Mesendoderm (in vitro differentiated cells): ENCODE results near the gene STX18.

Experiments
- DNase-seq: peaks from one replicate; pipeline ENCODE4 v3.0.0; 2013
- H2AK5ac ChIP-seq: 2 replicates; pipeline ENCODE4 v1.6.1; 2013; ENCODE audit warnings: low read length, inconsistent platforms
- H2BK120ac ChIP-seq: 2 replicates; pipeline ENCODE4 v1.6.1; 2013; ENCODE audit warnings: low read depth, mild to moderate bottlenecking, low read length, moderate library complexity, mixed read lengths
- H2BK15ac ChIP-seq: replicated peaks from 2 replicates; pipeline ENCODE4 v1.6.1; 2013; ENCODE audit warnings: low read depth, mild to moderate bottlenecking, moderate library complexity
- H2BK5ac ChIP-seq: 2 replicates; pipeline ENCODE4 v1.6.1; 2013; ENCODE audit warnings: low read length, inconsistent platforms
- H3K18ac ChIP-seq: 2 replicates; pipeline ENCODE4 v1.6.1; 2013; ENCODE audit warnings: mild to moderate bottlenecking, low read length, mixed read lengths
- H3K23ac ChIP-seq: one replicate; pipeline ENCODE4 v1.6.1; 2013; ENCODE audit warnings: low read length
- H3K27ac ChIP-seq: 2 replicates; pipeline ENCODE4 v1.5.1; 2013; ENCODE audit warnings: low read depth, mild to moderate bottlenecking, inconsistent platforms, low read length, moderate library complexity
- H3K27me3 ChIP-seq: 2 replicates; pipeline ENCODE4 v1.6.1; 2013; ENCODE audit warnings: low read length, control low read depth, mild to moderate bottlenecking, inconsistent platforms; ENCODE audit not compliant: insufficient read depth, poor library complexity
- H3K36me3 ChIP-seq: 2 replicates; pipeline ENCODE4 v1.6.1; 2013; ENCODE audit warnings: low read length, inconsistent platforms; ENCODE audit not compliant: control insufficient read depth, insufficient read depth
- H3K4ac ChIP-seq: one replicate; pipeline ENCODE4 v1.6.1; 2013; ENCODE audit warnings: low read depth, mild to moderate bottlenecking, low read length, moderate library complexity
- H3K4me1 ChIP-seq: 2 replicates; pipeline ENCODE4 v1.6.1; 2013; ENCODE audit warnings: low read depth, low read length, inconsistent platforms; ENCODE audit not compliant: control insufficient read depth
- H3K4me2 ChIP-seq: 2 replicates; pipeline ENCODE4 v1.6.1; 2013; ENCODE audit warnings: low read length
- H3K4me3 ChIP-seq: 2 replicates; pipeline ENCODE4 v1.5.1; 2013; ENCODE audit warnings: mild to moderate bottlenecking, low read length
- H3K56ac ChIP-seq: one replicate; pipeline ENCODE4 v1.6.1; 2013; ENCODE audit warnings: low read length
- H3K79me1 ChIP-seq: 2 replicates; pipeline ENCODE4 v1.6.1; 2013; ENCODE audit warnings: low read length, inconsistent platforms
- H3K79me2 ChIP-seq: 2 replicates; pipeline ENCODE4 v1.6.1; 2013; ENCODE audit warnings: mild to moderate bottlenecking, low read length; ENCODE audit not compliant: control insufficient read depth, insufficient read depth
- H3K9ac ChIP-seq: 2 replicates; pipeline ENCODE4 v1.6.1; 2013; ENCODE audit warnings: low read length, inconsistent platforms
- H4K5ac ChIP-seq: one replicate; pipeline ENCODE4 v1.6.1; 2013; ENCODE audit warnings: low read length
- H4K8ac ChIP-seq: one replicate; pipeline ENCODE4 v1.6.1; 2013; ENCODE audit warnings: low read depth, mild to moderate bottlenecking, control low read depth, low read length, moderate library complexity
- WGBS: extraction: QIAGEN DNeasy Blood & Tissue Kit; methylation state at CpG from one replicate; pipeline ENCODE4 v1.1.7; 2013; ENCODE audit warnings: low lambda C conversion rate, missing lambda C conversion rate; ENCODE audit not compliant: insufficient coverage; ENCODE audit errors: extremely low coverage; 5-methylcytosine and 5-hydroxymethylcytosine counted together

The STX18 gene

DNA sequence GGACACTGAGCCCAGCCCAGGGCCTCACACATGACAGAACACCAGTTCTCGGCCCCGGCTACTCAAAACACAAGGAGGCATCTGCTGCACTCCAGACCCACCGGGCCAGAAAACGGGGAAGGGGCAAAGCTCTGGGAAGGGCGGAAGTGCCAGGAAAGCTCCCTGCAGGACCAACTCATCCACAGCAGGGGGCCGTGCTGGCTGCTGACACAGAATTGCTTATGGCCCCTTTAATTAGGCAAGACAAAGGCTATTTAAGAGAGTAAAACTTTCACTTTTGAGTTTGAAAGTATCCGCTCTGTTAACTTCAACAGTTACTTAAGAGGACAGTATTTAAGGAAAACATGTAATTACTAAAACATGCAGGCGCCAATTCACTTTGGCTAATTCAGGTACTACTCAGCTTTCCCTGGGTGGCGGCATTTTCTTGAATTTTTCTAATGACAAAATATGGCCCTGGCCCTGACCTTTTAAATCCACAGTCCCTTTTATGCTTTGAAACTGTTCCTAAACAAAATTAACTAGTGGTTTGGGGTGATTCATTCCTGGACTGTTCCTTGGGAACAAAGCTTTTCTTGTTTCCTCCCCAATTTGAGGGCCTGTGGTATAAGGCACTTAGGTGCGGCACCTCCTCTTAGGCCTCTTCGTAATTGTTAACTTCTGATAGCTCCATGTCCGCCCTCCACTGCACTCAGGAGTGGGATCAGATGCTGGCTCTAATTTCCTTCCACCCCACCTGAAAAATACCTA, 114.6 kb downstream of the STX18 start:
- Histone ChIP-seq H3K36me3 (no peaks in the 10 kb centered on the region), H2AK5ac (no peak overlapping the region), H3K4me1 (peaks cover 7% of the 10 kb centered on the region), H3K4me2 (no peak overlapping the region), H3K27ac (no peak overlapping the region), H3K23ac (no peak overlapping the region), H3K79me2 (no peaks in the 10 kb centered on the region), H4K8ac (no peak overlapping the region), H3K56ac (no peak overlapping the region), H3K9ac (no peak overlapping the region), H2BK5ac (no peak overlapping the region), H2BK120ac (no peak overlapping the region), H4K5ac (no peak overlapping the region), H3K18ac (no peak overlapping the region), H3K27me3 (no peaks in the 10 kb centered on the region), H3K4ac (no peak overlapping the region), H2BK15ac (no peak overlapping the region), H3K79me1 (no peaks in the 10 kb centered on the region), H3K4me3 (no peak overlapping the region)
- peak; percentile 71 for DNase-seq
- no CpG with 5 or more reads among the region's 12 CpGs for WGBS

DNA sequence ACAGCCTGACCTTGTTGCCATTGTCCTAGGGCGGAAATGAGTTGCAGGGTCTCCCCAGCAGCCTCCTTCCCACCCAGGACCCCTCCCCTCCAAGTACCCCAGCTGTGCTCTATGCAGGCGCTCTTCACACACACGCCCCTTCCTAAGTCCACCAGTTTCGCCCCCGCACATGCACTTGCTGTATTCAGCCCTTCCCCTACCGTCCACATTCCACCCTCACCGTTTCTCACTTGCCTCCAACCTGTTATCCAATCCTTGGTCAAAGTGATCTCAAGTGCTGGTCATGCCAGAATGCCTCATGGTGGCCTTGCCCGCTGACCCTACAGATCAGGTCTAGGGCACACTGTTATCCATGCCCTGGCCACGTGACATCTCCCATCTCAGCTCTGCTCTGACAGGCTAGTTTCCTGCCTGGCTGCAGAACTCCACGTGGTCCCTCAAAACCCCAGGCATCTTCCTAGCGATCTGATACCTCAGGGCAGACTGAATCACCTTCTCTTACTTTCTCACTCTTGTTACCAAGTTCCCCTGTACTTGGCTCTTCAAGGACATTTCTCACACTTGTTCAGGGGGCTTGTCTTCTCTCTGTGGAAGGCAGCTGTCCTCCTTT, 115.2 kb downstream of the STX18 start:
- no peak overlapping the region for H2AK5ac ChIP-seq
- no peaks in the 10 kb centered on the region for H3K79me2 ChIP-seq
- no peak overlapping the region for H4K5ac ChIP-seq
- no peaks in the 10 kb centered on the region for H3K79me1 ChIP-seq
- no peak overlapping the region for H2BK15ac ChIP-seq
- H3K36me3 ChIP-seq = no peaks in the 10 kb centered on the region
- H3K27me3 ChIP-seq = no peaks in the 10 kb centered on the region
- H4K8ac ChIP-seq = no peak overlapping the region
- peak; percentile 36 for DNase-seq
- no peak overlapping the region for H3K4ac ChIP-seq
- H3K4me1 ChIP-seq = peaks cover 7% of the 10 kb centered on the region
- no peak overlapping the region for H3K18ac ChIP-seq
- no peak overlapping the region for H3K27ac ChIP-seq
- WGBS = no CpG with 5 or more reads among the region's 11 CpGs
- H3K9ac ChIP-seq = no peak overlapping the region
- H3K23ac ChIP-seq = no peak overlapping the region
- no peak overlapping the region for H2BK120ac ChIP-seq
- H3K4me2 ChIP-seq = no peak overlapping the region
- H3K4me3 ChIP-seq = no peak overlapping the region
- H2BK5ac ChIP-seq = no peak overlapping the region
- H3K56ac ChIP-seq = no peak overlapping the region

DNA sequence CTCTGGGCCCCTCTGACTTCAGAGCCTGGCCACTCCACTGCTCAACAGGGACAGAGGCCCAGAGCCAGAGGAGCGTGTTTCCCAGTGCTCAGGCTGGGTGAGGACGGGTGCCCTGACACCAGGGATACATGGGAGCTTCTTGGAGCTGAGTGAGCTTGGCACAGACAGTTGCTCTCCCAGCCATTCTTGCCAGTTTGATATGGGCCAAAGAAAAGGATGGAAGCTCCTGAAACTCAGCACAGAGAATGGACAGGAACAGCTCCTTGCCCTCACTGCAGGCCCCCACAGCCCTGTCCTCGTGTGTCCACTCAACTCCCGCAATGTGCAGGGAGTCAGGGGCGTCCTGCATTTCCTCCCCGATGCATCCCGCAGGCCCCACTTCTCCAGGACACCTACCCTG, 116.2 kb downstream of the STX18 start:
- Histone ChIP-seq H3K4me1 (peaks cover 7% of the 10 kb centered on the region), H3K9ac (no peak overlapping the region), H3K79me2 (no peaks in the 10 kb centered on the region), H3K56ac (no peak overlapping the region), H3K27me3 (no peaks in the 10 kb centered on the region), H3K4me2 (no peak overlapping the region), H2BK120ac (no peak overlapping the region), H2AK5ac (no peak overlapping the region), H4K8ac (no peak overlapping the region), H2BK15ac (no peak overlapping the region), H3K4me3 (no peak overlapping the region), H3K79me1 (no peaks in the 10 kb centered on the region), H3K4ac (no peak overlapping the region), H3K36me3 (no peaks in the 10 kb centered on the region), H4K5ac (no peak overlapping the region), H3K27ac (no peak overlapping the region), H2BK5ac (no peak overlapping the region), H3K18ac (no peak overlapping the region), H3K23ac (no peak overlapping the region)
- no peak for DNase-seq
- no CpG with 5 or more reads among the region's 7 CpGs for WGBS

DNA sequence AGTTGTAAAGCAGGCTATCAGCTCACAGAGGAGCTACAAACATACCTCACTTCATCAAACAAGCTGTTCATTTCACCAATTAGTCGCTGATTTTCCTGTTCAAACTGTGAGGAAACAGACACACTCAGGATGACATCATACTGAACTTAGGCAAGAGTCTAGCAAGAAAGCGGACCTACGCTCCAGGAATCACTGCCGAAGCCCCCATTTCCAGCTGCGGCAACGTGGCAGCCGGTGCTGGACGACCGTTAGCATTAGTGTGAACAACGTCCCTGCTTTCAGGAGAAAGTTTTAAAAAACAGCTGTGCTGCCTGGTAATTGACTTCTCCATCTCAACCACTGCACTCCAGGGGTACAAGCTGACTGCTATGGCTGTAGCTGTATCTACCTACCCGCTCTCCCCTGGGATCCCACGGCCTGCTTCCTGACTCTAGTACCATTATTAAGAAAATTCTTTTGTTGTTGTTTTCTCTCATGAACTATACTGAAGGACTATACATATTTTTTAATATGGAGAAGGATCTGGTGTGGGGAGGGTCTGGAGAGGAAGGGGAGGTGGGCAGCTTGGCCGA, 116.6 kb downstream of the STX18 start:
- no CpG with 5 or more reads among the region's 13 CpGs for WGBS
- Histone ChIP-seq H3K79me1 (no peaks in the 10 kb centered on the region), H3K4me1 (peaks cover 7% of the 10 kb centered on the region), H2BK5ac (no peak overlapping the region), H3K36me3 (no peaks in the 10 kb centered on the region), H2BK15ac (no peak overlapping the region), H3K4me3 (no peak overlapping the region), H3K4ac (no peak overlapping the region), H3K56ac (no peak overlapping the region), H3K18ac (no peak overlapping the region), H3K9ac (no peak overlapping the region), H3K23ac (no peak overlapping the region), H2BK120ac (no peak overlapping the region), H4K8ac (no peak overlapping the region), H4K5ac (no peak overlapping the region), H3K79me2 (no peaks in the 10 kb centered on the region), H3K27me3 (no peaks in the 10 kb centered on the region), H3K4me2 (no peak overlapping the region), H2AK5ac (no peak overlapping the region), H3K27ac (no peak overlapping the region)
- DNase-seq = no peak

DNA sequence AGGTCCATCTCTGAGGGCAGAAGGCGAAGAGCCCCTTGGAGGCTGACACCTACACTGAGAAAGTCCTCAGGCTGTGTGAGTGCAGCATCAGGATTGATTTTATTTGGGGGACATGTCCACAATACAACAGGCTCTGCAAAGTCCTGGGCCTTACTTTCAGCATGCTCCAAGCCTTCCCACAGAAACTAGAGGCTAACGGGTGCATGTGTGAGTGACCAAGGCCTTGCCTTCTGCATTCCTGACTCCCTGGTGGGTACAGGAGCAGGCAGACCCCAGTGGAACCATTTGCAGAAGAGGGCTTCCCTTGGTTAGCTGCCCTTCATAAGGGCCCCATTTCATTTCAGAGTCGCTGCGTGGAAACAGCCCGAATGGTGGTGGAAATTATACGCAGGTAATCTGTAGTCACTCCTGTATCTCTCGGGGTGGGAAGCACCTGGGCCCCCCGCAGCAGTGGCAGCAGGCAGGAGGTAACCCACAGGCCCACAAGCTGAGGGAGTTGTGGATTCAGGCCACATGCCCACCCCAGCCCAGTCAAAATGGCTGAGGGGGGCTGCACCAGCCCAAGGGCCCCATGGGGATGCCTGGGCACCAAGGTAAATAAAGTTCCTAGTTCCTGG, 117.2 kb downstream of the STX18 start:
- no CpG with 5 or more reads among the region's 8 CpGs for WGBS
- H3K79me2 ChIP-seq = no peaks in the 10 kb centered on the region
- H2BK120ac ChIP-seq = no peak overlapping the region
- H3K79me1 ChIP-seq = no peaks in the 10 kb centered on the region
- no peak for DNase-seq
- H3K4me2 ChIP-seq = no peak overlapping the region
- no peak overlapping the region for H4K8ac ChIP-seq
- H2BK15ac ChIP-seq = no peak overlapping the region
- H3K36me3 ChIP-seq = no peaks in the 10 kb centered on the region
- H3K18ac ChIP-seq = no peak overlapping the region
- H3K27me3 ChIP-seq = no peaks in the 10 kb centered on the region
- no peak overlapping the region for H2AK5ac ChIP-seq
- no peak overlapping the region for H3K9ac ChIP-seq
- H3K4me3 ChIP-seq = no peak overlapping the region
- no peak overlapping the region for H2BK5ac ChIP-seq
- H4K5ac ChIP-seq = no peak overlapping the region
- peaks cover 7% of the 10 kb centered on the region for H3K4me1 ChIP-seq
- no peak overlapping the region for H3K4ac ChIP-seq
- H3K23ac ChIP-seq = no peak overlapping the region
- H3K56ac ChIP-seq = no peak overlapping the region
- H3K27ac ChIP-seq = no peak overlapping the region
